ENCODE data around the gene TEKT4.
"Not testable (repeated sequence)": the region's sequence is repeated elsewhere in the genome, so short reads cannot be mapped to it uniquely, and the experiment has no call there.

The TEKT4 gene

DNA sequence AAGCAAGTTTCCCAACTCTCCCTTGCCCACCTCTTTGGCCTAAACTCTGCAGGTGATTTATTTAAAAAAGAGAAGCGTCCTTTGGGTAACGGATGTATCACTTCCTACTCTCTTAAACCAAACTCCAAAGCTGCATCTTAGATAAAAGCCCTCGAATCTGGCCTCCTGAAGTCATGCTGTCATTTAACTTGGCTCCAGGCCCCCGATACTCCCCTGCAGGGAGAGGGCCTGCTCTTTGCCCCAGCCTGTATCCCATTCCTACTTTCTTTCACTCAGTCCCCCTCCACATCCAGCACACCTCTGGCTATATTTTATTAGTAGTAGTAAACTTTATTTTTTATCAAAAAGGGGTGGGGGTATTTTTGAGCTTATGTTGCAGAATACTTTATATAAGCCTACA is 19.0 kb downstream of the TEKT4 start:
- Histone ChIP-seq H3K36me3 (ENCODE audit: control insufficient read depth in 2 of 2, insufficient read depth in 1 of 2, low read length in 2 of 2) (no peaks in the 10 kb centered on the region), H3K4me1 (ENCODE audit: control insufficient read depth, insufficient read depth, low read length) (no peaks in the 10 kb centered on the region), H3K27ac (ENCODE audit: extremely low read depth, low read depth, low read length) (no peak overlapping the region), H3K4me3 (ENCODE audit: low read depth, low read length) (no peak overlapping the region), H3K9me3 (ENCODE audit: control insufficient read depth, insufficient read depth, low read depth, low read length) (no peaks in the 10 kb centered on the region)
- TF ChIP-seq ZNF658 (tag by site-specific recombination; IDR thresholded peaks at IDR 0.05) (no peak), ZNF692 (tag by site-specific recombination; IDR thresholded peaks at IDR 0.05) (no peak), ZNF157 (tag by site-specific recombination; IDR thresholded peaks at IDR 0.05) (no peak), ZBTB48 (tag by site-specific recombination; IDR thresholded peaks at IDR 0.05) (no peak), ZNF114 (tag by site-specific recombination; IDR thresholded peaks at IDR 0.05) (no peak), ZNF341 (tag by site-specific recombination; IDR thresholded peaks at IDR 0.05; ENCODE audit: low read depth) (no peak), ZFHX2 (tag by site-specific recombination; conservative IDR thresholded peaks at IDR 0.05) (no peak), ZNF211 (tag by site-specific recombination; IDR thresholded peaks at IDR 0.05; ENCODE audit: low read depth) (no peak), ZNF561 (tag by site-specific recombination; IDR thresholded peaks at IDR 0.05; ENCODE audit: borderline replicate concordance) (no peak), ZNF843 (tag by site-specific recombination; IDR thresholded peaks at IDR 0.05) (no peak), ZBTB26 (tag by site-specific recombination; optimal IDR thresholded peaks at IDR 0.05) (no peak), ZNF707 (tag by site-specific recombination; IDR thresholded peaks at IDR 0.05) (no peak), ZFP37 (tag by site-specific recombination; IDR thresholded peaks at IDR 0.05) (no peak), ZNF404 (tag by site-specific recombination; IDR thresholded peaks at IDR 0.05) (no peak), ZNF366 (tag by site-specific recombination; conservative IDR thresholded peaks at IDR 0.05) (no peak), ZNF302 (tag by site-specific recombination; IDR thresholded peaks at IDR 0.05; ENCODE audit: low read depth) (no peak), ZNF623 (tag by site-specific recombination; IDR thresholded peaks at IDR 0.05) (no peak)
- TF ChIP-seq, protein P1, sequence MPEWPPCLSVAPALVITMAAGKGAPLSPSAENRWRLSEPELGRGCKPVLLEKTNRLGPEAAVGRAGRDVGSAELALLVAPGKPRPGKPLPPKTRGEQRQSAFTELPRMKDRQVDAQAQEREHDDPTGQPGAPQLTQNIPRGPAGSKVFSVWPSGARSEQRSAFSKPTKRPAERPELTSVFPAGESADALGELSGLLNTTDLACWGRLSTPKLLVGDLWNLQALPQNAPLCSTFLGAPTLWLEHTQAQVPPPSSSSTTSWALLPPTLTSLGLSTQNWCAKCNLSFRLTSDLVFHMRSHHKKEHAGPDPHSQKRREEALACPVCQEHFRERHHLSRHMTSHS (tag by site-specific recombination; IDR thresholded peaks at IDR 0.05), result no peak
- TF ChIP-seq, protein P2, sequence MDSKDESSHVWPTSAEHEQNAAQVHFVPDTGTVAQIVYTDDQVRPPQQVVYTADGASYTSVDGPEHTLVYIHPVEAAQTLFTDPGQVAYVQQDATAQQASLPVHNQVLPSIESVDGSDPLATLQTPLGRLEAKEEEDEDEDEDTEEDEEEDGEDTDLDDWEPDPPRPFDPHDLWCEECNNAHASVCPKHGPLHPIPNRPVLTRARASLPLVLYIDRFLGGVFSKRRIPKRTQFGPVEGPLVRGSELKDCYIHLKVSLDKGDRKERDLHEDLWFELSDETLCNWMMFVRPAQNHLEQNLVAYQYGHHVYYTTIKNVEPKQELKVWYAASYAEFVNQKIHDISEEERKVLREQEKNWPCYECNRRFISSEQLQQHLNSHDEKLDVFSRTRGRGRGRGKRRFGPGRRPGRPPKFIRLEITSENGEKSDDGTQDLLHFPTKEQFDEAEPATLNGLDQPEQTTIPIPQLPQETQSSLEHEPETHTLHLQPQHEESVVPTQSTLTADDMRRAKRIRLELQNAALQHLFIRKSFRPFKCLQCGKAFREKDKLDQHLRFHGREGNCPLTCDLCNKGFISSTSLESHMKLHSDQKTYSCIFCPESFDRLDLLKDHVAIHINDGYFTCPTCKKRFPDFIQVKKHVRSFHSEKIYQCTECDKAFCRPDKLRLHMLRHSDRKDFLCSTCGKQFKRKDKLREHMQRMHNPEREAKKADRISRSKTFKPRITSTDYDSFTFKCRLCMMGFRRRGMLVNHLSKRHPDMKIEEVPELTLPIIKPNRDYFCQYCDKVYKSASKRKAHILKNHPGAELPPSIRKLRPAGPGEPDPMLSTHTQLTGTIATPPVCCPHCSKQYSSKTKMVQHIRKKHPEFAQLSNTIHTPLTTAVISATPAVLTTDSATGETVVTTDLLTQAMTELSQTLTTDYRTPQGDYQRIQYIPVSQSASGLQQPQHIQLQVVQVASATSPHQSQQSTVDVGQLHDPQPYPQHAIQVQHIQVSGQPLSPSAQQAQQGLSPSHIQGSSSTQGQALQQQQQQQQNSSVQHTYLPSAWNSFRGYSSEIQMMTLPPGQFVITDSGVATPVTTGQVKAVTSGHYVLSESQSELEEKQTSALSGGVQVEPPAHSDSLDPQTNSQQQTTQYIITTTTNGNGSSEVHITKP (tag by site-specific recombination; IDR thresholded peaks at IDR 0.05), result no peak
- ChIA-PET POLR2A (no interaction called here), CTCF (interaction anchor here (1.4 kb wide), 1 partner anchor 67 kb away, joined by 6 read pairs; no protein-coding TSS in a partner anchor)

- H3K36me3 ChIP-seq (ENCODE audit: control insufficient read depth in 2 of 2, insufficient read depth in 1 of 2, low read length in 2 of 2); POLR2A ChIA-PET; H3K9me3 ChIP-seq (ENCODE audit: control insufficient read depth, insufficient read depth, low read depth, low read length); H3K4me3 ChIP-seq (ENCODE audit: low read depth, low read length); CTCF ChIA-PET; H3K4me1 ChIP-seq (ENCODE audit: control insufficient read depth, insufficient read depth, low read length); H3K27ac ChIP-seq (ENCODE audit: extremely low read depth, low read depth, low read length): not testable (repeated sequence)
These were observed 24.0 kb downstream of the TEKT4 start for GRCh38 chr2:94895273-94895672.

Measured in HEK293 (cell line).